ENCODE data around the gene CALHM6.
A peak's percentile ranks its signal among the peaks of the same experiment; 100 is the strongest.

CALHM6 gene

DNA sequence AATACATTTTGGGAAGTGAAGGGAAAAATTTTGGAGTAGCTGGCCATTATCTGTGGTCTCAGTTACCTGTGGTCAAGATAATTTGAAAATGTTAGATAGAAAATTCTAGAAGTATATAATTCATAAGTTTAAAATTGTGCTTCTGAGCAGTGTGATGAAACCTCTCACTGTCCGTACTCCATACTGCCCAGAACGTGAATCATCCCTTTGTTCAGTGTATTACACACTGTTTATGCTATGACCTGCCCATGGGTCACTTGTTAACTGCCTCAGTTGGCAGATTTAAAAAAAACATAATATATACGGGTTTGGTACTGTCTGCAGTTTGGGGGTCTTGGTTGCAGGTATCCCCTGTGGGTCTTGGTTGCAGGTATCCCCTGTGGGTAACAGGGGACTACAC, 46.1 kb downstream of the CALHM6 start:
- Mint-ChIP-seq H3K4me1 (no peaks in the 10 kb centered on the region), H3K27me3 (ENCODE audit: low read depth, poor library complexity) (peaks cover 7% of the 10 kb centered on the region), H3K27ac (no peak overlapping the region), H3K4me3 (no peak overlapping the region), H3K36me3 (ENCODE audit: low read depth) (no peaks in the 10 kb centered on the region), H3K9me3 (peaks cover 56% of the 10 kb centered on the region)
- TF ChIP-seq CTCF (IDR thresholded peaks at IDR 0.05), result no peak
- DNase-seq, result no peak

DNA sequence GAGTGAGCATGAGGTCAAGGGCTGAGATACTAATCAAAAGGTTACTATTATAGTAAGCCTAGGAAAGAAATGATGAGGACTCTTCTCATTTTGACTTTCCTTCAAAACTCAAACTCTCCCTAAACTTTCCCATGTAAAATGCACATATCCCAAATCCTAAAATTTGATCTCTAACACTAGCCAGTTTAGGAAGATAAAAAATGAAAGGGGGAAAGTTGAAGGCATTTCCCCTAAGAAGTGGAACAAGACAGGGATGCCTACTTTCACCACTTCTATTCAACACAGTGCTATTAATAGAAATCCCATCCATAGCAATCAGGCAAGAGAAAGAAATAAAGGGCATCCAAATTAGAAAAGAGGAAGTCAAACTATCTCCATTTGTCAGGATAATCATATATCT, 47.4 kb downstream of the CALHM6 start:
- H3K36me3 Mint-ChIP-seq (ENCODE audit: low read depth), result no peaks in the 10 kb centered on the region
- H3K27ac Mint-ChIP-seq, result no peak overlapping the region
- TF ChIP-seq CTCF (IDR thresholded peaks at IDR 0.05), result no peak
- no peaks in the 10 kb centered on the region for H3K4me1 Mint-ChIP-seq
- DNase-seq, result no peak
- H3K27me3 Mint-ChIP-seq (ENCODE audit: low read depth, poor library complexity), result no peaks in the 10 kb centered on the region
- no peak overlapping the region for H3K4me3 Mint-ChIP-seq
- H3K9me3 Mint-ChIP-seq, result peaks cover 46% of the 10 kb centered on the region

DNA sequence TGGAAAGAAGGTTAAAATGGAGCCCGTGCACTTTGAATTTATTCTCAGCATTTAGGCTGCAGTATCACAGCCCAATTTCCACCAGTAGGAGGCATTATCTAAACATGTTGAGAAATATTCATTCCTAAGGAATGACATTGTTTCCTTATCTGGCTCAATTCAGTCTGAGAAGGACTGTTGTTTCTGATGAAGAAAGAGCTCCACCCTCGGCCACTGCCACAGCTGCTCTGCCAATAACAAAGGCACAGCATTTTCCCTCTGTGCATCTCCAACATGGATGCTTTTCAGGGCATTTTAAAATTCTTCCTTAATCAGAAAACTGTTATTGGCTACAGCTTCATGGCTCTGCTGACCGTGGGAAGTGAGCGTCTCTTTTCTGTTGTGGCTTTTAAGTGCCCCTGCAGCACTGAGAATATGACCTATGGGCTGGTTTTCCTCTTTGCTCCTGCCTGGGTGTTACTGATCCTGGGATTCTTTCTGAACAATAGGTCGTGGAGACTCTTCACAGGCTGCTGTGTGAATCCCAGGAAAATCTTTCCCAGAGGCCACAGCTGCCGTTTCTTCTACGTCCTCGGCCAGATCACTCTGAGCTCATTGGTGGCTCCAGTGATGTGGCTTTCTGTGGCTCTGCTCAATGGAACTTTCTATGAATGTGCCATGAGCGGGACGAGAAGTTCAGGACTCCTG, 50.4 kb downstream of the CALHM6 start, which contains the start of gene CALHM5:
CALHM5 (plus strand) TSS at position 216 of the 687 bp plus-strand sequence; CDS start at position 274, 58 bp downstream.
- peak; percentile 27 for TF ChIP-seq CTCF (IDR thresholded peaks at IDR 0.05)
- Mint-ChIP-seq H3K27ac (peak within 1 kb of the TSS; percentile 84), H3K4me3 (no peak within 1 kb of the TSS), H3K4me1 (no peaks in the 10 kb centered on the region), H3K27me3 (ENCODE audit: low read depth, poor library complexity) (no peaks in the 10 kb centered on the region), H3K36me3 (ENCODE audit: low read depth) (no peaks in the 10 kb centered on the region), H3K9me3 (peaks cover 19% of the 10 kb centered on the region)
- DNase-seq, result no peak

DNA sequence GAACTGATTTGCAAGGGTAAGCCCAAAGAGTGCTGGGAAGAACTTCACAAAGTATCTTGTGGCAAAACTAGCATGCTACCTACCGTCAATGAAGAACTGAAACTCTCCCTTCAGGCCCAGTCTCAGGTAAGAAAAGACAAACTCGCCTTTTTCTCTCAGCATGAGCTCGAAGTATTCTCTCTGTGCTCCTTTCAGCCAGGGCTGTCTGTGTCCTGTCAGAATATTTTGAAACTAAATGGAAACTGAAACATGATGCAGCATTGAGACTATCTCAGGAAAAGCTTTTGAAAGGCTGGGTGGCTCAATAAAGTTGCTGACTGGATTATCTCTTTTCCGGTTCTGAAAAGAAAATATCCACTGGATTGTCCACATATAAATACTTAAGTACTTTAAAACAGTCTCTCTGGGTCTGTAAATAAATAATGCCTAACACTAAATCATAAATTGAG, 51.0 kb downstream of the CALHM6 start:
- no peaks in the 10 kb centered on the region for H3K36me3 Mint-ChIP-seq (ENCODE audit: low read depth)
- H3K4me1 Mint-ChIP-seq, result no peaks in the 10 kb centered on the region
- DNase-seq, result no peak
- H3K27me3 Mint-ChIP-seq (ENCODE audit: low read depth, poor library complexity), result no peaks in the 10 kb centered on the region
- H3K27ac Mint-ChIP-seq, result no peak overlapping the region
- TF ChIP-seq CTCF (IDR thresholded peaks at IDR 0.05), result no peak
- H3K4me3 Mint-ChIP-seq, result no peak overlapping the region
- H3K9me3 Mint-ChIP-seq, result peaks cover 19% of the 10 kb centered on the region

GRCh38 chr6:116512734-116513133, 51.6 kb downstream of the CALHM6 start:
- no peak overlapping the region for H3K27ac Mint-ChIP-seq
- TF ChIP-seq CTCF (IDR thresholded peaks at IDR 0.05), result no peak
- no peak for DNase-seq
- H3K27me3 Mint-ChIP-seq (ENCODE audit: low read depth, poor library complexity), result no peaks in the 10 kb centered on the region
- no peak overlapping the region for H3K4me3 Mint-ChIP-seq
- H3K4me1 Mint-ChIP-seq, result peaks cover under 1% of the 10 kb centered on the region
- H3K9me3 Mint-ChIP-seq, result peaks cover 19% of the 10 kb centered on the region
- H3K36me3 Mint-ChIP-seq (ENCODE audit: low read depth), result no peaks in the 10 kb centered on the region

All from nephron progenitor cell (in vitro differentiated cells).